ENCODE results near the gene CAB39L.
A peak's percentile ranks its signal among the peaks of the same experiment; 100 is the strongest.
"Not testable (repeated sequence)": the region's sequence is repeated elsewhere in the genome, so short reads cannot be mapped to it uniquely, and the experiment has no call there.

CAB39L gene

GRCh38 chr13:49305792-49306425 is 138.0 kb downstream of the CAB39L start:
- DNase-seq: no peak

- no peak for DNase-seq
These were observed 138.8 kb downstream of the CAB39L start for GRCh38 chr13:49304763-49305700.

- DNase-seq: no peak
These were observed 139.5 kb downstream of the CAB39L start for GRCh38 chr13:49304356-49304755.

DNA sequence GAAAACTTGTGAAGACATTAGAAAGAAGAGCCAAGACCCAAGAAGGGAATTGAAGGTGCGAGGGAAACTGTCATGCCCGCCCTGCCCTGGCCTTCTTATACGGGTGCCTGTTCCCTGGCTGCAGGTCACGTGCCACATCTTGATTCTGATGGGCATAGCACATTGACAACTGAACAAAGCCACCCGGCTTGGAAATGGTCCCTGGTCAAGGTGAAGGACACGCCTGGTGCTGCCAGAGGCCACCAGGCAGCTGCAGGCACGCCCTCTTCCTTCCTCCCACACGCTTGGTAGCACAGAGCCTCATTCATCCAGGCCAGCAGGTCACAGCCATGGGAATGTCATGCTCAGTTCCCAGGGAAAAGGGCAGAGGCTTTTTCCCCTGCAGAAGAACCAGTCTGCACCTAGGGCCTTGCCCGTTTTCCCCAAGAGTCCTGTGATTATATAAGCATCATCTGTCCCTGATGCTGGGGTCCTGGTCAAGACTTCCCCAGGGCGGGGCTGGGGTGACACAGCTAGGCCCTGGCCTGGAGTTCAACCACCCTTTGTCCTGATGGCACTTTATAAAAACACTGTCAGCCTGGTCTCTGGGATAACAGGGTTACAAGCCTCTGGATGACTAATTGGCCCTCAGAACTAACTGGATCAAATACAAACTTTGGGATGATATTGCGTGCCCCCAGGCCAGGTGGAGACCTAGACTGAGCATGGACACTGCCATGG is 140.2 kb downstream of the CAB39L start:
- DNase-seq: no peak

GRCh38 chr13:49302817-49303216 is 141.0 kb downstream of the CAB39L start:
- no peak for DNase-seq

- no peak for DNase-seq
These were observed 141.6 kb downstream of the CAB39L start for GRCh38 chr13:49302222-49302621.

- peak; percentile 71 for DNase-seq
These were observed 142.9 kb downstream of the CAB39L start for GRCh38 chr13:49300739-49301589.

GRCh38 chr13:49300276-49300675 is 143.6 kb downstream of the CAB39L start:
- no peak for DNase-seq

DNA sequence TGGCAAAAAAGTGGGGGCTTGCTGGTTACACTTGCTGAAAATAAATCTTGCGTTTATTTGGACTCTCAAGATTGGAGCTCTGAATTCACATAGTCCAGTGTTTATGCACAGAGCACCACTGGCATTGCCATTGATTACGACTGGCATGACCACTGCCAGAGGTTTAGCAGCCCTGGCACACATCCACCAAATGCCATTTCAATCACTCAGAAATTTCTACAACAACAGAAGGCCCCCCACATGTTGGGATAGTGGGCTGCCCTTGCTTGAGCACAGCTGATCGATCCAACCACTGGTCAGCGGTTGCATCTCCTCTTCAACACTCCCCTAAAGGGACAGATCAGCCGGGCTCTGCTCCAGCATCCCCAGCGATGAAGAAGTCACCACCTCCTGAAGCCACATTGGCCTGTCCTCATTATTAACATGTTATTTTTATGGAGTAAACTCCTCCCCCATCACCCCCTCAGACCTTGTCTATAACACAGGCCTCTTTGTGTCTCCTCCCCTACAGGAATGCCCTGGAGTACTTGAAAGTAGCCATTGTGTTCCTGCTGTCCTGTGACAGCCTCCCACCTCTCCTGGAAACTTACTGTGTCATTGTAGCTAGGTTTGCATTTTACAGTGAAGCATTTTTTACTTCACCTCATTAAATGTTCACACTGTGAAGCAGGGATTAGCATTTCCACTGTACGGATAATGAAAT is 144.8 kb downstream of the CAB39L start:
- DNase-seq: no peak

- no peak for DNase-seq
These were observed 145.4 kb downstream of the CAB39L start for GRCh38 chr13:49298416-49298815.

- no peak for DNase-seq
These were observed 146.5 kb downstream of the CAB39L start for GRCh38 chr13:49297338-49297737.

DNA sequence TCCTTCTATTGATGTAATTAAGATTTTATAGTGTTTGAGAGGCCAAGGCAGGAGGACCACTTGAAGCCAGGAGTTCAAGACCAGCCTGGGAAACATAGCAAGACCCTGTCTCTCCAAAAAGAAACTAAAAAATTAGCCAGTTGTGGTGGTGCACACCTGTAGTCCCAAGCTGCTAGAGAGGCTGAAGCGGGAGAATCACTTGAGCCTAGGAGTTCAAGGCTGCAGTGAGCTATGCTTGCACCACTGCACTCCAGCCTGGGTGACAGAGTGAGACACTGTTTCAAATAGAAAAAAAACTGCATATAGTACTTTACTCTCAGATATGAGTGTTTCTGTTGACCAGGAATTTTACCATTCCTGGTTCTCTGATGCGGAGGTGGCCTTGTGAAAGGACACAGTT is 147.2 kb downstream of the CAB39L start:
- DNase-seq: no peak

GRCh38 chr13:49295244-49295643 is 148.6 kb downstream of the CAB39L start:
- no peak for DNase-seq

GRCh38 chr13:49294723-49295122 is 149.1 kb downstream of the CAB39L start:
- DNase-seq: not testable (repeated sequence)

GRCh38 chr13:49292742-49293486 is 150.9 kb downstream of the CAB39L start:
- peak; percentile 34 for DNase-seq

- DNase-seq: no peak
These were observed 155.4 kb downstream of the CAB39L start for GRCh38 chr13:49288458-49288857.

- no peak for DNase-seq
These were observed 155.9 kb downstream of the CAB39L start for GRCh38 chr13:49287995-49288394.

GRCh38 chr13:49279885-49280284 is 164.0 kb downstream of the CAB39L start:
- DNase-seq: no peak

DNA sequence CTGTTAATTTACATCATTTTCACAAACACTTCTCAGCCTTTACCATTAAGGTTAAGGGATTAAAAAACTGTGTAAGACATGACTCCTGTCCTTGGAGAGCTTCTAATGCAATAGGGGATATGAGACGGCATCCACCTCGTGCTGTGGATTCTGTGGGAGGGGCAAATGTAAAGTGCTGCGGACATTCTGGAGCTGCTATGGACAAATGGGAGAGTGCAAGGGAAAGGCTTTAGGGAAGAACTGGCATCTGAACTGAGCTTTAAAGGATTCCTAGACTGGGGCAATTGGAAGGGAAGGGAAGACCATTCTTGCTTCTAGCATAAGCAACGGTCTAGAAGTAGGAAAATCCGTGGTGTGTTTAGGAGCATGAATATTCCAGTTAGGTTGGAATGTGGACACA is 164.8 kb downstream of the CAB39L start:
- no peak for DNase-seq

- DNase-seq: no peak
These were observed 165.7 kb downstream of the CAB39L start for GRCh38 chr13:49278211-49278610.

- DNase-seq: no peak
These were observed 171.6 kb downstream of the CAB39L start for GRCh38 chr13:49272296-49272695.

Data from activated CD4-positive, alpha-beta T cell treated with anti-CD3 and anti-CD28 coated beads for 48 hours (primary cell).